Measurements from ENCODE around the gene LMTK2.

The LMTK2 gene

DNA sequence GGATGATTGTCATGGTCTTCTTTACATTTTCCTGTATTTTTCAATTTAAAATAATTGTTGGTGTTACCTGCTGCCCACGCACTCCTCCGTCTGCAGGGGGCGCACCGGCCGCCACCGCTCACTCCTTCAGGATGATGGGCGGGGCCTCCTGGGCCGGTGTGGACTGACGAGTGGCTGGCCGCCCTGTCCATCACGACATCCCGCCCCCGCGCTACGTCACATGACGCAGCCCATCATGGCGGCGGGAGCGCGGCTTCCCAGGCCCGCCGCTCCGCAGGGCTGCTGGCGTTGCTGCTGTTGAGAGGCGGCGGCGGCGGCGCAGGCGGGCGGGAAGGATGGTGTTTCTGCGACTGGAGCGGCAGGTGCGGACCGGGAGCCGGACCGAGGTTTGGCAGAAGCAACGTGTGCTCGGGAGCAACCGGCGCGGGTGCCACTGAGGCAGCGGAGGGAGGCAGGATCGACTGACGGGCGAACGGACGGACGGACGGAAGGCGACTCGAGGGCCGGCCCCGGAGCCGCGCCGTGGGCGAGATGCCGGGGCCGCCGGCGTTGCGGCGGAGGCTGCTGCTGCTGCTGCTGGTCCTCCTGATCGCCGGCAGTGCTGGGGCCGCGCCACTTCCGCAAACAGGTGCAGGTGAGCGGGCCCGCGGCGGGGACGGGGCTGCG is at the start of gene LMTK2:
TSS of gene LMTK2 (plus strand) at position 216 of the 666 bp plus-strand sequence. CDS start at position 532, 316 bp downstream.
- peak; percentile 95 for DNase-seq

DNA sequence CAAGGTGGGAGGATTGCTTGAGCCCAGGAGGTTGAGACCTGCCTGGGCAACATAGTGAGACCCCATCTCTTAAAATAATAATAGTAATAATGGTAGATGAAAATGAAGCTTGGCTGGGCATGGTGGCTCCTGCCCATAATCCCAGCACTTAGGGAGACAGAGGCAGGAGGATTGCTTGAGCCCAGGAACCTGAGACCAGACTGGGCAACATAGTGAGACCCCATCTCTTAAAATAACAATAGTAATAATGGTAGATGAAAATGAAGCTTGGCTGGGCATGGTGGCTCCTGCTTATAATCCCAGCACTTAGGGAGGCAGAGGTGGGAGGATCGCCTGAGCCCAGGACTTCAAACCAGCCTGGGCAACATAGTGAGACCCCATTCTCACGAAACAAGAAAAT is 49.5 kb upstream of the LMTK2 start:
- no peak for DNase-seq

GRCh38 chr7:98058186-98058585 is 48.5 kb upstream of the LMTK2 start:
- DNase-seq, result no peak

DNA sequence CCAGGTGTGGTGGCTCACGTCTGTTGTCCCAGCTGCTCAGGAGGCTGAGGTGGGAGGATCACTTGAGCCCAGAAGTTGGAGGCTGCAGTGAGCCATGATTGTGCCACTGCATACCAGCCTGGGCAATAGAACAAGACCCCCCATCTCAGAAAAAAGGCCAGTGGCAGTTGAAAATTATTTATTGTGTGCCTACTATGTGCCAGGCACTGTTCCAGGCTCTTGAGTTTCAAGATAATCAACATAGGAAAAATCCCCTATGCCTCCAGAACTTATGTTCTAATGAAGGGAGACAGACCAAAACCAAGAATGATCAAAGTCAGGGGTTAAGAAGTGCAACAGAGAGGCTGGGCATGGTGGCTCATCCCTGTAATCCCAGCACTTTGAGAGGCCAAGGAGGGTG is 42.4 kb upstream of the LMTK2 start:
- no peak for DNase-seq

GRCh38 chr7:98066208-98066607 is 40.5 kb upstream of the LMTK2 start:
- no peak for DNase-seq

- DNase-seq, result no peak
These were observed 39.6 kb upstream of the LMTK2 start for GRCh38 chr7:98066934-98067507.

DNA sequence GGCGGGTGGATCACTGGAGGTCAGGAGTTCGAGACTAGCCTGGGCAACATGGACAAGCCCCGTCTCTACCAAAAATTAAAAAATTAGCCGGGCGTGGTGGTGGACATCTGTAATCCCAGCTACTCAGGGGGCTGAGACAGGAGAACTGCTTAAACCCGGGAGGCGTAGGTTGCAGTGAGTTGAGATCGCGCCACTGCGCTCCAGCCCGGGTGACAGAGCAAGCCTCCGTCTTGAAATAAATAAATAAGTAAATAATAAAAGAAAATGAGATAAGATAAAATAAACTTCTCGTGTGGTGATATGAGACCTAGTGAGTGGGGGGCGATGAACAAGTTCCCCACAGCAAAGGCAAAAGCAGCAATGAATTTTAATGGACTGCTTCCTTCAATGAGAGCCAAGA is 33.6 kb upstream of the LMTK2 start:
- DNase-seq, result no peak

- no peak for DNase-seq
These were observed 30.9 kb upstream of the LMTK2 start for GRCh38 chr7:98075801-98076200.

DNA sequence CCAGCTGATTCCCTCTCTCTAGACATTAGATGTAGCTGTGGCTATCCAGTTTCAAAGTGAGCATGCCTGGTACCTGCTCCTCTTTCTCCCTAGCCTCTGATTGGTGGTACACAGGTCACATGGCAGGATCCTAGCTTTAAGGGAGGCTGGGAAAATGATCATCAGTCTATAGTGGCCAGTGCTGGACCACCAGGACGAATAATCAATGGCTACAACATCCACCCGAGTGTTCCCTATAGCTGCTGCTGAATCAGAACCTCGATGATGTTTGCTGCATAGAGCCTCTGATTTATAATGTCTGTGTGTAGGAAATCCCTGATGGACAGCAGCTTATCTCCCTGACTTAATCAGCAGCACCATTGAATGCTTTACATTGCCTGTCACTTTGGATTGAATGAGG is 28.9 kb upstream of the LMTK2 start:
- DNase-seq, result no peak

GRCh38 chr7:98078197-98078870 is 28.3 kb upstream of the LMTK2 start:
- DNase-seq, result no peak

DNA sequence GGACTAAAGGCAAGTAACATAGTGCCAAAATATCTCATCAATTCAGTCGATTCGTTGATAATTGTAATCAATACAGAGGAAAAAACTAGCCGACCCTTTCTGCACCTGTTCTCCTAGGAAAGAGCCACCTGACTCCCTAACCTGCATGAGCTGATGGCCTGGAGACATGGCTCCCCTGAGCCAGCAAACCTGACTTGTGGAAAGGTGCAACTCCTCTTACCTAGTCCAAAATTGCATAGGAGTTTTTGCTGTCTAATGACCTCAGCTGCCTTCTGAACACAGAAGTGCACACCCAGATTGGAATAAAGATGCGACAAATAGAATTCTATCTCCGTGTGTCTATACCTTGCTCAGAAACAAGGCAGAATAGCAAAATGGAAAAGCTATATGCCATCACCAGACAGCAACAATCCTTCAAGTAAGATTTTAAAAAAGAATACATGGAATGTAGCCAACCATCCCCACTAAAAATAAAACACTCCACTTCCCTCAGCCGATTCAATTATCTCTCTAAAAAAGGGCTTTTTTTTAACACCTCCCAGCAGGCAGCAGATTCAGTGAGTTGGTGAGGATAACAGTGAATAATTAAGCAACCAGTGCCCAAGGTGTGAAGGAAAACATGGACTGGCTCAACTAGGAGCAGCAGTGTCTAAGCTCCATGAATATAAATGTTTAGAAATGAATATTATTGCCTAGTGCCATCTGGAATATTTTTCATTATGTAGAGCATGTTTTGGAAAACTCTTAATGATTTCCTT is 26.6 kb upstream of the LMTK2 start:
- no peak for DNase-seq

DNA sequence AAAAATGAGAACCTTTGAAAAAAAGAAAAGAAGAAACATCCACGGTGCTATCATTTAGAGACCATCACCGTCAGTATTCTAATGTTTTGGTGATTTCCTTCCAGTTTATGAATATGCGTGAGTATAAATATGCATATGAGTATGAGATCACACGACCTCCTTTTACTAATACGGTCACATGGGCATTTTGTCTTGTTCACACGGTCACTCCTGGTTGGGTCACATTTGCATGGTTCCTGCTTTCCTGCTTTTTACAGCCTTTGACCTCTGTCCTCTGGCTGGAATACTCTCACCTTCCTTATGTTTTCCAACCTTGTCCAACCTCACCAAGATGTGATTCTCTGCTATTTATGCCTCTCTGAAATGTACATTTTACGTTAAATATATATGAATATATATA is 25.3 kb upstream of the LMTK2 start:
- DNase-seq, result no peak

DNA sequence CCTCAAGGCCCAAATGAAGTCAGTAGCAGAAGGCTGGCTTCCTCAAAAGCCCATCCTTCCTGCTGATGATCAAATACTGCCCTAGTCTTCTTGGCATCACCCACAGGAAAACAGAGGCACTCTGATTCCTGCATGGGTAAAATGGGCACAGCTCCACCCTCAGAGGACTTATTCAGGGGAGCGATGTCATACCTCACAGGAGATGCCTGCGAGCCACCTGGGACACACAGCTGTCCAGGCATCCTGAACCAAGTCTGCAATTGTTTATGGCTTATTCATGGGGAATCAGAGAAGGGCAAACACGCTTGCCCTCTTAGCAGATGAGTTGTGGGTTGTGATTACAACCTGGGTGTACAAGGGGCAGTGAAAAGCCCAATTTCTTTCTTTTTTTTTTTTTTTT is 22.0 kb upstream of the LMTK2 start:
- DNase-seq, result no peak

DNA sequence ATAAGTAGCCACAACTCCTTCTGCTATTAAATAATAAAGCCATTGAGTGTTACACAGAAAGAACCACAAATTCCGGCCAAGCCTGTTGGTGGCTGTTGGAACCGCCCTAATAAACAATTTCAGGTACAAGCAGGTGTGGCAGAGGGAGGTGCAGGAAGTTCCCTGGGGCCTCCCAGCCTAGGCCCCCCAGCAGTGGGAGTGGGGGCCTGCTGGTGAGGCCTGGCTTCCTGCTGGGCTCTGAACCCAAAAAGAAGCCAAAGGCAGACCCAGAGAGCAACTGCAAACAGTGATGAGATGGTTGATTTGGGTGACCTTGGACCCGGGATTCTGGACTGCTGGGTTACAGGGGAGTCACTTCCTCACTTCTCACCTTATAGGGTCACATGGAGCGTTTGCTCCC is 21.0 kb upstream of the LMTK2 start:
- DNase-seq, result no peak

GRCh38 chr7:98086281-98086718 is 20.4 kb upstream of the LMTK2 start:
- no peak for DNase-seq

DNA sequence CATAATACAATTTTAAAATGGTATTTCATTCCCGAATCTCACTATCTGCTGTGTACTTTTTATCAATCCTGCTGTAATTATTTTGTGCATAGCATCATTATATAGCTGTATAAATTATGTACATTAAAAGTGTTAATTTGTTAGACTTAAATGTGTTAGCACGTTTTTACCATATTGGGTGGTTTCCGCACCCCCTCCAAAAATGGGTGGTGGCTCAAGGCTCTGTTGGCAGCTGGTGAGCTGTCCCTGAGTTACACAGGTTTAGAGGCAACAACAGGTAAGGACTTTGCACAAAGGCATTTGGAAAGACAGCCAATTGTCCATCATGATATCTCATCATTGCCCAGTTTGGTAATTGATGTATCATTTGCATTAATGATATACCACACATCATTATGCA is 18.6 kb upstream of the LMTK2 start:
- no peak for DNase-seq

GRCh38 chr7:98090116-98090515 is 16.5 kb upstream of the LMTK2 start:
- no peak for DNase-seq

GRCh38 chr7:98091061-98091460 is 15.6 kb upstream of the LMTK2 start:
- no peak for DNase-seq

DNA sequence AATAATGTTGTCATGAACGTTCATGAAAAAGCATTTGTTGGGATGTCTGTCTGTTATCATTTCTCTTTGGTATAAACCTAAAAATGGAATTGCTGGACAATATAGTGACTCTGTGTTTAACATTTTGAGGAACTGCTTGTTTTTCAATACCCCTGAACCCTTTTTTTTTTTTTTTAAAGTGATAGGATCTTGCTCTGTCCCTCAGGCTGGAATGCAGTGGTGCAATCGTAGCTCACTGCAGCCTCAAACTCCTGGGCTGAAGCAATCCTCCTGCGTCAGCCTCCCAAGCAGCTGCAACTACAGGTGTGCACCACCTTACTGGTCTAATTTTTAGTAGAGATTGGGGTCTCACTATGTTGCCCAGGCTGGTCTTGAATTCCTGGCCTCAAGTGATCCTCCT is 15.1 kb upstream of the LMTK2 start:
- DNase-seq, result no peak

GRCh38 chr7:98097042-98097645 is 9.5 kb upstream of the LMTK2 start:
- DNase-seq, result no peak

GRCh38 chr7:98100088-98100487 is 6.6 kb upstream of the LMTK2 start:
- no peak for DNase-seq

- no peak for DNase-seq
These were observed 4.5 kb upstream of the LMTK2 start for GRCh38 chr7:98102170-98102569.

- DNase-seq, result no peak
These were observed 619 bp upstream of the LMTK2 start for GRCh38 chr7:98105942-98106544.

Data from activated effector memory CD4-positive, alpha-beta T cell treated with Interleukin-2 at 50 U/mL for 16 hours (primary cell).